Mesothelial cell of epicardium (in vitro differentiated cells): ENCODE measurements around the gene SLC6A13. TPM values are rescaled to one million over a fixed set of nuclear protein-coding genes. Genes with fewer than 3 reads are reported as not detected.

Source experiments
- DNase-seq, 2 experiments: peaks; one replicate each; pipeline ENCODE4 v3.0.0; 2021; ENCODE audit warnings: low spot score in 2 of 2; ENCODE audit not compliant: unreplicated experiment in 2 of 2
- H3K27ac Mint-ChIP-seq: 2 replicates; pipeline ENCODE4 v1.8.0; 2021; ENCODE audit warnings: mixed read lengths
- H3K27me3 Mint-ChIP-seq: 2 replicates; pipeline ENCODE4 v1.8.0; 2021; ENCODE audit warnings: low read depth, mixed read lengths
- H3K36me3 Mint-ChIP-seq: 2 replicates; pipeline ENCODE4 v1.8.0; 2021; ENCODE audit warnings: mixed read lengths
- H3K4me1 Mint-ChIP-seq: 2 replicates; pipeline ENCODE4 v1.8.0; 2021; ENCODE audit warnings: mixed read lengths
- H3K4me3 Mint-ChIP-seq: 2 replicates; pipeline ENCODE4 v1.8.0; 2021; ENCODE audit warnings: mild to moderate bottlenecking, moderate library complexity, mixed read lengths
- H3K9me3 Mint-ChIP-seq: 2 replicates; pipeline ENCODE4 v1.8.0; 2021; ENCODE audit warnings: mixed read lengths
- CTCF ChIP-seq: fragments of 200-600 bp; sonication (generic); IDR thresholded peaks from one replicate; pipeline ENCODE4 v1.5.0; 2021; ENCODE audit warnings: antibody characterized with exemption; ENCODE audit not compliant: unreplicated experiment
- total RNA-seq: library from RNA; stranded (reverse); gene quantifications from 3 replicates; pipeline ENCODE4 v1.2.1, GENCODE V29; 2021

Gene SLC6A13
- total RNA-seq, 1 donor from 2014 or later = 1.2 TPM

GRCh38 chr12:204261-204678, 58.4 kb downstream of the SLC6A13 start:
- no peak for DNase-seq
- H3K27ac Mint-ChIP-seq = no peak overlapping the region
- peaks cover 7% of the 10 kb centered on the region for H3K4me1 Mint-ChIP-seq
- peak overlapping the region; percentile 63 for H3K4me3 Mint-ChIP-seq
- H3K36me3 Mint-ChIP-seq = no peaks in the 10 kb centered on the region
- TF ChIP-seq CTCF = no peak
- H3K9me3 Mint-ChIP-seq = peaks cover 4% of the 10 kb centered on the region
- H3K27me3 Mint-ChIP-seq = peaks cover 85% of the 10 kb centered on the region

GRCh38 chr12:203462-204260, 59.0 kb downstream of the SLC6A13 start:
- TF ChIP-seq CTCF = no peak
- Mint-ChIP-seq H3K9me3 (peaks cover 4% of the 10 kb centered on the region), H3K4me1 (peaks cover 7% of the 10 kb centered on the region), H3K4me3 (peak overlapping the region; percentile 63), H3K27ac (no peak overlapping the region), H3K36me3 (no peaks in the 10 kb centered on the region), H3K27me3 (peaks cover 85% of the 10 kb centered on the region)
- no peak for DNase-seq

DNA sequence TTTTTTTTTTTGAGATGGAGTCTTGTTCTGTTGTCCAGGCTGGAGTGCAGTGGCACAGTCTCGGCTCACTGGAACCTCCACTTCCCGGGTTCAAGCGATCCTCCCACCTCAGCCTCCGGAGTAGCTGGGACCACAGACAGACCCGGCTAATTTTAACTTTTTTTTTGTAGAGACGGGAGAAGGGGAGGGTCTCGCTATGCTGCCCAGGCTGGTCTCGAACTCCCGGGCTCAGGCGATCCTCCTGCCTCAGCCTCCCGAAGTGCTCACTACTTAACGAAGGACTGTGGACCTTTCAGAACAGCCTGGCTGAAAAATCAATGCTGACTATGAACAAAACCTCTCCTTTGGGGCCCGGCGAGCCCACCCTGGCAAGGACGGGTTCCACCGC, 59.6 kb downstream of the SLC6A13 start:
- Mint-ChIP-seq H3K36me3 (no peaks in the 10 kb centered on the region), H3K27me3 (peaks cover 85% of the 10 kb centered on the region), H3K4me3 (peak overlapping the region; percentile 57), H3K9me3 (peaks cover 4% of the 10 kb centered on the region), H3K27ac (no peak overlapping the region), H3K4me1 (peaks cover 7% of the 10 kb centered on the region)
- DNase-seq = no peak
- TF ChIP-seq CTCF = no peak

GRCh38 chr12:202081-202731, 60.4 kb downstream of the SLC6A13 start:
- TF ChIP-seq CTCF = no peak
- Mint-ChIP-seq H3K36me3 (no peaks in the 10 kb centered on the region), H3K27ac (no peak overlapping the region), H3K4me3 (peak overlapping the region; percentile 57), H3K4me1 (peaks cover 7% of the 10 kb centered on the region), H3K27me3 (peaks cover 87% of the 10 kb centered on the region), H3K9me3 (peaks cover 4% of the 10 kb centered on the region)
- DNase-seq = no peak

DNA sequence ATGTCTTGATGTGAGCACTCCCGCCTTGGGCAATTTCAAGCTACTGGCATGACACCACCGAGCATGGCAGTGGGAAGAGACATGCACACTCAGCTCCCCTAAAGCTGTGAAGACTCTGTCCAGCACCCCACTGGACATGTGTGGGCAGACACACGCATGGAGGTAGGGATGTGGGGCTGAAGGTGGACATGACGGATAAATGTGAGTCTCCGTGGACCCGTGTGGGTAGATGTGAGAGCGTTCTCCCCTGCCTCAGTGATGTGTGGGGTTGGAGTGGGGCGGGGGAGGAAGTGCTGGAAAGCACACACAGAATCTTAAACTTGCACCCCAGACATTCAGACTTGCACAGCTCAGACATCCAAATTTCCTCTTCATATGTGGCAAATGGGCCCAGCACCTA, 61.3 kb downstream of the SLC6A13 start:
- TF ChIP-seq CTCF = no peak
- DNase-seq = no peak
- no peak overlapping the region for H3K27ac Mint-ChIP-seq
- peaks cover 3% of the 10 kb centered on the region for H3K9me3 Mint-ChIP-seq
- peaks cover 82% of the 10 kb centered on the region for H3K27me3 Mint-ChIP-seq
- peaks cover 7% of the 10 kb centered on the region for H3K4me1 Mint-ChIP-seq
- no peaks in the 10 kb centered on the region for H3K36me3 Mint-ChIP-seq
- H3K4me3 Mint-ChIP-seq = no peak overlapping the region
